ENCODE results near the gene PDGFRB. TPM values are rescaled to one million over a fixed set of nuclear protein-coding genes. Genes with fewer than 3 reads are reported as not detected.

The PDGFRB gene
- total RNA-seq, 1 experiment from 2014 or later = 0.34 TPM

DNA sequence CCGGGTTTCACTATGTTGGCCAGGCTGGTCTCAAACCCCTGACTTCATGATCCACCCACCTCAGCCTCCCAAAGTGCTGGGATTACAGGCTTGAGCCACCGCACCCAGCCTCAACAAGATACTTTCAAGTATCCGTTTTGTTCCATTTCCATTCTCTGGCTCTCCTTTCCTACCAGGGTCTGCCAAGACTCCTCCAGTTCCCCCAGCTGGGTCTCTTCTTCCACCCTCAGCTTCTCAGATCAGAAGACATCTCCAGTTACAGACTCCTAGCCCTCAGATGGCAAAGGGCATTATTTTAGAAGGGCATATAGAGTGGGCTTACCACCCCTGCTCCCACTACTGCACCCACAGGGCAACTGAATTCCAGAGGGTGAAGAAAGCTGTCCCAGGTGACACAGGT is 1.5 kb upstream of the PDGFRB start:
- Histone ChIP-seq H3K79me2 (ENCODE audit: insufficient read depth, low read length) (no peaks in the 10 kb centered on the region), H3K36me3 (ENCODE audit: control insufficient read depth in 1 of 2, insufficient read depth in 2 of 2, low read length in 2 of 2) (no peaks in the 10 kb centered on the region), H3K4me2 (ENCODE audit: low read length) (no peak overlapping the region), H3K4me1 (ENCODE audit: control insufficient read depth in 1 of 2, insufficient read depth in 2 of 2, low read length in 2 of 2) (peaks cover 3 to 14% of the 10 kb centered on the region in 2 experiments; a peak in 3 of 4 replicates), H3K27me3 (ENCODE audit: insufficient read depth, low read length) (no peaks in the 10 kb centered on the region), H3K27ac (ENCODE audit: low read depth, low read length) (no peak overlapping the region), H3K9me3 (ENCODE audit: control insufficient read depth in 1 of 2, insufficient read depth in 1 of 2, low read depth in 1 of 2, low read length in 2 of 2) (no peaks in the 10 kb centered on the region), H2AFZ (ENCODE audit: low read depth, low read length, poor library complexity, severe bottlenecking) (no peak overlapping the region), H3K9ac (ENCODE audit: low read length) (no peak overlapping the region), H3K9me2 (ENCODE audit: insufficient read depth) (no peaks in the 10 kb centered on the region), H4K20me1 (ENCODE audit: insufficient read depth) (no peaks in the 10 kb centered on the region), H3K4me3 (replicated peaks in 1 of 2; ENCODE audit: low read depth in 1 of 2, low read length in 2 of 2) (no peak overlapping the region)
- ATAC-seq = no peak
- no peak for TF ChIP-seq EZH2phosphoT487 (IDR thresholded peaks at IDR 0.05; ENCODE audit: borderline replicate concordance)
- POLR2A ChIA-PET = no interaction called here
- DNase-seq (ENCODE audit: low read depth, low spot score) = no peak
- CTCF ChIA-PET = interaction anchor here (0.7 kb wide), 1 partner anchor 293 kb away, joined by 5 read pairs; no protein-coding TSS in a partner anchor
- RAD21 ChIA-PET (ENCODE audit: low non-redundant PET in 1 of 2, low total read pairs in 2 of 2, uncharacterized antibody in 2 of 2, unreplicated experiment in 2 of 2) = no interaction called here
- BruUV-seq (replicated peaks) = no TSS peak
- intact Hi-C loops (cut with micrococcal nuclease) = no loop called here

DNA sequence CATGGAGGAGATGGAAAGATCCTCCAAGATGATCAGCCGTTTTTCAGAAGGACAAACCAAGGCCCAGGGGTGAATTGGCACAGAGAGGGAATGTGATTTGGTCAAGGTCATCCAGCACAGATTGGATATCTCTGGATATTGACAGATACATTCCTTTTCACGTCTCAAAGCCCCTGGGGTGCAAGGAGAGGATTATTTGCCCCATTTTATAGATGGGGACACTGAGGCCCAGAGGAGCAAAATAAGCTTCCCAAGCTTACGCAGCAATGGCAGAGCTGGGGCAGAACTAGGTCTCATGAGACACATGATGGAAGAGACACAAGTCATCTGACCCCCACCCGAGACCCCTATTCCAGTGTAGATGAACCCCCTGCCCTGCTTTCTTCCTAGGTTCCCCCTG is 895 bp upstream of the PDGFRB start:
- Histone ChIP-seq H3K27ac (ENCODE audit: low read depth, low read length) (no peak overlapping the region), H3K4me3 (replicated peaks in 1 of 2; ENCODE audit: low read depth in 1 of 2, low read length in 2 of 2) (no peak overlapping the region), H2AFZ (ENCODE audit: low read depth, low read length, poor library complexity, severe bottlenecking) (no peak overlapping the region), H3K9me3 (ENCODE audit: control insufficient read depth in 1 of 2, insufficient read depth in 1 of 2, low read depth in 1 of 2, low read length in 2 of 2) (no peaks in the 10 kb centered on the region), H3K4me1 (ENCODE audit: control insufficient read depth in 1 of 2, insufficient read depth in 2 of 2, low read length in 2 of 2) (peaks cover 3 to 7% of the 10 kb centered on the region in 2 experiments; a peak in 3 of 4 replicates), H3K27me3 (ENCODE audit: insufficient read depth, low read length) (no peaks in the 10 kb centered on the region), H4K20me1 (ENCODE audit: insufficient read depth) (no peaks in the 10 kb centered on the region), H3K36me3 (ENCODE audit: control insufficient read depth in 1 of 2, insufficient read depth in 2 of 2, low read length in 2 of 2) (no peaks in the 10 kb centered on the region), H3K9me2 (ENCODE audit: insufficient read depth) (no peaks in the 10 kb centered on the region), H3K9ac (ENCODE audit: low read length) (no peak overlapping the region), H3K4me2 (ENCODE audit: low read length) (no peak overlapping the region), H3K79me2 (ENCODE audit: insufficient read depth, low read length) (no peaks in the 10 kb centered on the region)
- ATAC-seq = no peak
- POLR2A ChIA-PET = no interaction called here
- intact Hi-C loops (cut with micrococcal nuclease) = no loop called here
- RAD21 ChIA-PET (ENCODE audit: low non-redundant PET in 1 of 2, low total read pairs in 2 of 2, uncharacterized antibody in 2 of 2, unreplicated experiment in 2 of 2) = no interaction called here
- DNase-seq (ENCODE audit: low read depth, low spot score) = no peak
- CTCF ChIA-PET = interaction anchor here (0.7 kb wide), 1 partner anchor 294 kb away, joined by 5 read pairs; no protein-coding TSS in a partner anchor
- TF ChIP-seq TCF7L2 (IDR thresholded peaks at IDR 0.05; ENCODE audit: borderline replicate concordance, extremely low read depth, insufficient read depth, insufficient read length) (no peak), EZH2phosphoT487 (IDR thresholded peaks at IDR 0.05; ENCODE audit: borderline replicate concordance) (no peak), JUND (IDR thresholded peaks at IDR 0.05) (no peak)
- TF ChIP-seq, protein P1, sequence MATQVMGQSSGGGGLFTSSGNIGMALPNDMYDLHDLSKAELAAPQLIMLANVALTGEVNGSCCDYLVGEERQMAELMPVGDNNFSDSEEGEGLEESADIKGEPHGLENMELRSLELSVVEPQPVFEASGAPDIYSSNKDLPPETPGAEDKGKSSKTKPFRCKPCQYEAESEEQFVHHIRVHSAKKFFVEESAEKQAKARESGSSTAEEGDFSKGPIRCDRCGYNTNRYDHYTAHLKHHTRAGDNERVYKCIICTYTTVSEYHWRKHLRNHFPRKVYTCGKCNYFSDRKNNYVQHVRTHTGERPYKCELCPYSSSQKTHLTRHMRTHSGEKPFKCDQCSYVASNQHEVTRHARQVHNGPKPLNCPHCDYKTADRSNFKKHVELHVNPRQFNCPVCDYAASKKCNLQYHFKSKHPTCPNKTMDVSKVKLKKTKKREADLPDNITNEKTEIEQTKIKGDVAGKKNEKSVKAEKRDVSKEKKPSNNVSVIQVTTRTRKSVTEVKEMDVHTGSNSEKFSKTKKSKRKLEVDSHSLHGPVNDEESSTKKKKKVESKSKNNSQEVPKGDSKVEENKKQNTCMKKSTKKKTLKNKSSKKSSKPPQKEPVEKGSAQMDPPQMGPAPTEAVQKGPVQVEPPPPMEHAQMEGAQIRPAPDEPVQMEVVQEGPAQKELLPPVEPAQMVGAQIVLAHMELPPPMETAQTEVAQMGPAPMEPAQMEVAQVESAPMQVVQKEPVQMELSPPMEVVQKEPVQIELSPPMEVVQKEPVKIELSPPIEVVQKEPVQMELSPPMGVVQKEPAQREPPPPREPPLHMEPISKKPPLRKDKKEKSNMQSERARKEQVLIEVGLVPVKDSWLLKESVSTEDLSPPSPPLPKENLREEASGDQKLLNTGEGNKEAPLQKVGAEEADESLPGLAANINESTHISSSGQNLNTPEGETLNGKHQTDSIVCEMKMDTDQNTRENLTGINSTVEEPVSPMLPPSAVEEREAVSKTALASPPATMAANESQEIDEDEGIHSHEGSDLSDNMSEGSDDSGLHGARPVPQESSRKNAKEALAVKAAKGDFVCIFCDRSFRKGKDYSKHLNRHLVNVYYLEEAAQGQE (IDR thresholded peaks at IDR 0.05; ENCODE audit: low read depth) = no peak
- BruUV-seq (replicated peaks) = no TSS peak

Data from HCT116 (cell line).